ENCODE data around the gene GRM6. TPM values are rescaled to one million over a fixed set of nuclear protein-coding genes. Genes with fewer than 3 reads are reported as not detected.

Gene GRM6
- polyA plus RNA-seq, 3 donors = not detected

DNA sequence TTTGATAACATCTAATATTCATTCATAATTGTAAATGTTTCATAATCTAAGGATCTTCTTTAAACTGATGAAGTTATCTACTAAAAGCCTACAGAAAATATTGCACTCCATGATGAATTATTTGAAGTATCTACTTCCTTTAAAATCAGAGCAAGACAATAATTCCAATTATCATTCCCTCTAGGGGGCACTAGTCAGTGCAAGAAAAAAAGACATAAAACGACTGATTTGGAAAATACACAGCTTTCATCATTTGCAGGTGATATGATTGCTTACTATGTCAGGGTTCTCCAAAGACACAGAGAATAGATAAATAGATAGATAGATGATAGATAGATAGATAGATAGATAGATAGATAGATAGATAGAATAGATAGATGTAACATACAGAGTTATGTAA, 13.5 kb upstream of the GRM6 start:
- H3K4me1 ChIP-seq (ENCODE audit: control insufficient read depth in 1 of 2, insufficient read depth in 2 of 2, low read length in 2 of 2) = no peaks in the 10 kb centered on the region
- H3K36me3 ChIP-seq (replicated peaks in 1 of 2; ENCODE audit: control insufficient read depth in 1 of 2, insufficient read depth in 2 of 2, low read length in 2 of 2) = no peaks in the 10 kb centered on the region
- peaks cover 26 to 34% of the 10 kb centered on the region in 2 donors for H3K9me3 ChIP-seq (replicated peaks in 1 of 2; ENCODE audit: control insufficient read depth in 1 of 2, insufficient read depth in 1 of 2, low read length in 2 of 2)
- no CpG with 5 or more reads among the region's 1 CpG for WGBS (ENCODE audit: insufficient coverage)
- TF ChIP-seq, protein P1, sequence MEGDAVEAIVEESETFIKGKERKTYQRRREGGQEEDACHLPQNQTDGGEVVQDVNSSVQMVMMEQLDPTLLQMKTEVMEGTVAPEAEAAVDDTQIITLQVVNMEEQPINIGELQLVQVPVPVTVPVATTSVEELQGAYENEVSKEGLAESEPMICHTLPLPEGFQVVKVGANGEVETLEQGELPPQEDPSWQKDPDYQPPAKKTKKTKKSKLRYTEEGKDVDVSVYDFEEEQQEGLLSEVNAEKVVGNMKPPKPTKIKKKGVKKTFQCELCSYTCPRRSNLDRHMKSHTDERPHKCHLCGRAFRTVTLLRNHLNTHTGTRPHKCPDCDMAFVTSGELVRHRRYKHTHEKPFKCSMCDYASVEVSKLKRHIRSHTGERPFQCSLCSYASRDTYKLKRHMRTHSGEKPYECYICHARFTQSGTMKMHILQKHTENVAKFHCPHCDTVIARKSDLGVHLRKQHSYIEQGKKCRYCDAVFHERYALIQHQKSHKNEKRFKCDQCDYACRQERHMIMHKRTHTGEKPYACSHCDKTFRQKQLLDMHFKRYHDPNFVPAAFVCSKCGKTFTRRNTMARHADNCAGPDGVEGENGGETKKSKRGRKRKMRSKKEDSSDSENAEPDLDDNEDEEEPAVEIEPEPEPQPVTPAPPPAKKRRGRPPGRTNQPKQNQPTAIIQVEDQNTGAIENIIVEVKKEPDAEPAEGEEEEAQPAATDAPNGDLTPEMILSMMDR (IDR thresholded peaks at IDR 0.05) = no peak
- H3K4me3 ChIP-seq (replicated peaks in 1 of 3; ENCODE audit: low read depth in 2 of 3, low read length in 3 of 3) = no peak overlapping the region
- no peak for DNase-seq
- H3K9ac ChIP-seq (ENCODE audit: insufficient read depth, low read length, poor library complexity, severe bottlenecking) = no peak overlapping the region
- H3K79me2 ChIP-seq (ENCODE audit: insufficient read depth, low read length) = no peaks in the 10 kb centered on the region
- no peak overlapping the region for H3K27ac ChIP-seq (ENCODE audit: low read depth in 1 of 2, low read length in 2 of 2)
- H3K27ac Mint-ChIP-seq = no peak overlapping the region
- no peak overlapping the region for H3K4me3 Mint-ChIP-seq
- peaks cover 0 to 2% (median 0%) of the 10 kb centered on the region in 3 donors for H3K27me3 Mint-ChIP-seq (ENCODE audit: low read depth in 3 of 3)
- no peaks in the 10 kb centered on the region for H3K27me3 ChIP-seq (ENCODE audit: control insufficient read depth in 2 of 2, insufficient read depth in 2 of 2, low read length in 2 of 2)
- H3K4me2 ChIP-seq (replicated peaks; ENCODE audit: extremely low read depth, low read length, poor library complexity, severe bottlenecking) = no peak overlapping the region
- H3K36me3 Mint-ChIP-seq = no peaks in the 10 kb centered on the region
- H3K9me3 Mint-ChIP-seq = peaks cover 18 to 54% (median 37%) of the 10 kb centered on the region in 7 donors
- H2AFZ ChIP-seq (ENCODE audit: insufficient read depth, low read depth, low read length, poor library complexity, severe bottlenecking) = no peak overlapping the region
- intact Hi-C loops (cut with micrococcal nuclease) = no loop called here
- no peaks in the 10 kb centered on the region for H4K20me1 ChIP-seq (ENCODE audit: insufficient read depth, low read length)
- no peaks in the 10 kb centered on the region for H3K4me1 Mint-ChIP-seq

- no peaks in the 10 kb centered on the region for H4K20me1 ChIP-seq (ENCODE audit: insufficient read depth, low read length)
- Mint-ChIP-seq H3K4me3 (no peak overlapping the region), H3K36me3 (no peaks in the 10 kb centered on the region), H3K27me3 (ENCODE audit: low read depth in 3 of 3) (peaks cover 0 to 5% (median 0%) of the 10 kb centered on the region in 3 donors), H3K27ac (no peak overlapping the region), H3K9me3 (peaks cover 24 to 57% (median 37%) of the 10 kb centered on the region in 7 donors), H3K4me1 (no peaks in the 10 kb centered on the region)
- intact Hi-C loops (cut with micrococcal nuclease) = no loop called here
- H3K27me3 ChIP-seq (ENCODE audit: control insufficient read depth in 2 of 2, insufficient read depth in 2 of 2, low read length in 2 of 2) = no peaks in the 10 kb centered on the region
- no peak overlapping the region for H2AFZ ChIP-seq (ENCODE audit: insufficient read depth, low read depth, low read length, poor library complexity, severe bottlenecking)
- H3K27ac ChIP-seq (ENCODE audit: low read depth in 1 of 2, low read length in 2 of 2) = no peak overlapping the region
- H3K36me3 ChIP-seq (replicated peaks in 1 of 2; ENCODE audit: control insufficient read depth in 1 of 2, insufficient read depth in 2 of 2, low read length in 2 of 2) = no peaks in the 10 kb centered on the region
- H3K79me2 ChIP-seq (ENCODE audit: insufficient read depth, low read length) = no peaks in the 10 kb centered on the region
- WGBS (ENCODE audit: insufficient coverage) = 83% methylated on average over 2 of the region's 2 CpGs
- H3K4me2 ChIP-seq (replicated peaks; ENCODE audit: extremely low read depth, low read length, poor library complexity, severe bottlenecking) = no peak overlapping the region
- no peak overlapping the region for H3K9ac ChIP-seq (ENCODE audit: insufficient read depth, low read length, poor library complexity, severe bottlenecking)
- no peak for DNase-seq
- no peak overlapping the region for H3K4me3 ChIP-seq (replicated peaks in 1 of 3; ENCODE audit: low read depth in 2 of 3, low read length in 3 of 3)
- peaks cover 24 to 31% of the 10 kb centered on the region in 2 donors for H3K9me3 ChIP-seq (replicated peaks in 1 of 2; ENCODE audit: control insufficient read depth in 1 of 2, insufficient read depth in 1 of 2, low read length in 2 of 2)
- TF ChIP-seq, protein P1 (IDR thresholded peaks at IDR 0.05) = no peak
- no peaks in the 10 kb centered on the region for H3K4me1 ChIP-seq (ENCODE audit: control insufficient read depth in 1 of 2, insufficient read depth in 2 of 2, low read length in 2 of 2)
Measured at GRCh38 chr5:179006564-179006963, 11.4 kb upstream of the GRM6 start.

All from CD14-positive monocyte (primary cell).